Suprapubic skin (tissue), 4 donors: Measurements from ENCODE around the gene GJB3. TPM values are rescaled to one million over a fixed set of nuclear protein-coding genes. Genes with fewer than 3 reads are reported as not detected.

ENCODE experiments used
- DNase-seq, 2 donors: peaks; one replicate each; pipeline ENCODE4 v3.0.0-alpha.2; 2019; ENCODE audit warnings: low spot score in 2 of 2
- H3K27ac ChIP-seq: fragments of 200-600 bp; sonication (generic); one replicate; pipeline ENCODE4 v1.5.1; 2019
- H3K27me3 ChIP-seq: fragments of 200-600 bp; sonication (generic); one replicate; pipeline ENCODE4 v1.5.1; 2019
- H3K36me3 ChIP-seq: fragments of 200-600 bp; sonication (generic); one replicate; pipeline ENCODE4 v1.5.1; 2019
- H3K4me1 ChIP-seq: fragments of 200-600 bp; sonication (generic); one replicate; pipeline ENCODE4 v1.5.1; 2019
- H3K4me3 ChIP-seq: fragments of 200-600 bp; sonication (generic); one replicate; pipeline ENCODE4 v1.5.1; 2019; ENCODE audit warnings: mild to moderate bottlenecking
- H3K9me3 ChIP-seq: fragments of 200-600 bp; sonication (generic); one replicate; pipeline ENCODE4 v1.5.1; 2019
- EP300 ChIP-seq: sonication (generic); formaldehyde crosslinking; IDR thresholded peaks from one replicate; pipeline ENCODE4 v1.6.1; 2017; ENCODE audit warnings: antibody characterized with exemption
- POLR2A ChIP-seq, 2 donors: fragments of 450-650 bp; IDR thresholded peaks; one replicate each; pipeline ENCODE4 v1.6.1; 2017; ENCODE audit warnings: antibody characterized with exemption in 2 of 2, mild to moderate bottlenecking in 2 of 2, moderate library complexity in 2 of 2
- POLR2AphosphoS5 ChIP-seq, 3 donors: sonication (generic); formaldehyde crosslinking; IDR thresholded peaks; one replicate each; pipeline ENCODE4 v1.6.1; 2017; ENCODE audit warnings: antibody characterized with exemption in 3 of 3
- WGBS: methylation state at CpG from one replicate; pipeline ENCODE4 v1.1.5; 2018; 5-methylcytosine and 5-hydroxymethylcytosine counted together
- total RNA-seq, 4 donors: library from RNA; depleted of rRNA; stranded (reverse); fragments of >200 nt; gene quantifications; one replicate each; pipeline ENCODE4 v1.1.0, GENCODE V29; 2016
- TF ChIP-seq, protein P1 (sequence below), 2 donors: fragments of 200-600 bp in 1 of 2; fragments of 450-650 bp in 1 of 2; sonication (generic) in 1 of 2; IDR thresholded peaks; one replicate each; pipeline ENCODE4 v1.5.1; 2016 to 2019; ENCODE audit warnings: antibody characterized with exemption in 2 of 2, mild to moderate bottlenecking in 1 of 2, moderate library complexity in 1 of 2

GJB3 gene
- total RNA-seq, 4 donors from 2014 or later: 76.0 to 268 (median 186) TPM

DNA sequence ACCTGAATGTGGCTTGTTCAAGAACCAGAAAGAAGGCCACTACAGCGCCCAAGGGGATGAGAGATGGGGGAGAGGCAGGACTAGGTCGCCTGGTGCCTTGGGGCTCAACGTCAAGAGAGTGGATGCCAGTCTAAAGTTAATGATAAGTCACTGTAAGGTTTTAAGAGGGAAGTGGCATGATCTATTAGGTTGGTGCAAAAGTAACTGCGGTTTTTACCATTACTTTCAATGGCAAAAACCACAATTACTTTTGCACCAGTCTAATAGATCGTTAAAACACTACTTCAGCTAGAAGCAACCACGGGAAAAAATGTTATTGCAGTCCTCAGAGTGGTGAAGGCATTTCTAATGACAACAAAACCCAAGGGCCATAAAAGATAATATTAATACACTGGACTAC is 2.6 kb upstream of the GJB3 start:
- Histone ChIP-seq H3K27ac (no peak overlapping the region), H3K36me3 (no peaks in the 10 kb centered on the region), H3K9me3 (no peaks in the 10 kb centered on the region), H3K4me3 (no peak overlapping the region), H3K4me1 (peaks cover 42% of the 10 kb centered on the region), H3K27me3 (peaks cover 25% of the 10 kb centered on the region)
- TF ChIP-seq POLR2AphosphoS5 (IDR thresholded peaks at IDR 0.05): no peak
- no peak for TF ChIP-seq POLR2A (IDR thresholded peaks at IDR 0.05)
- TF ChIP-seq EP300: no peak
- TF ChIP-seq, protein P1, sequence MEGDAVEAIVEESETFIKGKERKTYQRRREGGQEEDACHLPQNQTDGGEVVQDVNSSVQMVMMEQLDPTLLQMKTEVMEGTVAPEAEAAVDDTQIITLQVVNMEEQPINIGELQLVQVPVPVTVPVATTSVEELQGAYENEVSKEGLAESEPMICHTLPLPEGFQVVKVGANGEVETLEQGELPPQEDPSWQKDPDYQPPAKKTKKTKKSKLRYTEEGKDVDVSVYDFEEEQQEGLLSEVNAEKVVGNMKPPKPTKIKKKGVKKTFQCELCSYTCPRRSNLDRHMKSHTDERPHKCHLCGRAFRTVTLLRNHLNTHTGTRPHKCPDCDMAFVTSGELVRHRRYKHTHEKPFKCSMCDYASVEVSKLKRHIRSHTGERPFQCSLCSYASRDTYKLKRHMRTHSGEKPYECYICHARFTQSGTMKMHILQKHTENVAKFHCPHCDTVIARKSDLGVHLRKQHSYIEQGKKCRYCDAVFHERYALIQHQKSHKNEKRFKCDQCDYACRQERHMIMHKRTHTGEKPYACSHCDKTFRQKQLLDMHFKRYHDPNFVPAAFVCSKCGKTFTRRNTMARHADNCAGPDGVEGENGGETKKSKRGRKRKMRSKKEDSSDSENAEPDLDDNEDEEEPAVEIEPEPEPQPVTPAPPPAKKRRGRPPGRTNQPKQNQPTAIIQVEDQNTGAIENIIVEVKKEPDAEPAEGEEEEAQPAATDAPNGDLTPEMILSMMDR (IDR thresholded peaks at IDR 0.05): no peak
- 86% methylated on average over 6 of the region's 6 CpGs for WGBS
- no peak for DNase-seq

DNA sequence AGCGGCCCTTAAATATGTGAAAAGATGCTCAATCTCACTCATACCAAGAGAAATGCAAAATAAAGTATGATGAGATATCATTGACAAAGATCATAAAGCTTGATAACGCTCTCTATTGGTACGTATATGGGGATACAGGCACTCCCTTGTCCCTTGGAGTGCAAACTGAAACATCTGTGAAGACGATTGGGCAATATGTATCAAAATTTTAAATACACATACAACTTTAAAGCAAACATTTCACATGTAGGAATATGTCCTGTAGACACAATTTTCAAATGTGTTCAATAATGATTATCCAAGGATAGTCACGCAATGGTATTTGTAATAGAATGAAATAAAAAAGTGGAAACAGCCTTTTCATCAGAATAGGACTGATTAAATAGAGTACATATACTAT is 2.0 kb upstream of the GJB3 start:
- Histone ChIP-seq H3K27ac (peak overlapping the region; percentile 97), H3K27me3 (peaks cover 25% of the 10 kb centered on the region)

DNA sequence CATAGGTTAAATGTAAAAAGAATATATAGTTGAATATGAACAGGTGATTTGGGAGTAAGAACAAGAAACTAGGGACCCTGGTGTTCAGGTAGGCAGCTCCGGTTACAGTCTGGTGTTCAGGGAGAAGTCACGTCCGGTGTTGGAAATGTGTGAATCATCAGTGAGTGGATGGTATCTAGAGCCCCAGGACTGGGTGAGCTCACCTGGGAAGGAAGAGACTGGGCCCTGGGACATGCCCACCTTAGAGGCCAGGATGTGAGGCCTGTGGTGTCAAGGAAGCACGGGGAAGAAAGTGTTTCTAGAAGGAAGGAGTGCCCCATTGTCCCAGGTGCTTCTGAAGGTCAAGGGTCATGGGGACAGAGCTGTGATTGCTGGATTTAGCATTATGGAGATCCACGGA is 1.5 kb upstream of the GJB3 start:
- Histone ChIP-seq H3K36me3 (no peaks in the 10 kb centered on the region), H3K9me3 (no peaks in the 10 kb centered on the region), H3K27me3 (peaks cover 22% of the 10 kb centered on the region), H3K27ac (peak overlapping the region; percentile 97), H3K4me3 (no peak overlapping the region), H3K4me1 (peaks cover 51% of the 10 kb centered on the region)
- TF ChIP-seq POLR2AphosphoS5 (IDR thresholded peaks at IDR 0.05) (no peak), POLR2A (IDR thresholded peaks at IDR 0.05) (no peak), EP300 (no peak)
- TF ChIP-seq, protein P1 (IDR thresholded peaks at IDR 0.05): no peak
- peak; percentile 24 to 32 for DNase-seq
- WGBS: 55% methylated on average over 5 of the region's 5 CpGs

More for the DNA sequence above, 2.0 kb upstream of the GJB3 start:
- 60% methylated on average over 5 of the region's 5 CpGs for WGBS
- TF ChIP-seq, protein P1 (IDR thresholded peaks at IDR 0.05): no peak
- no peak for TF ChIP-seq EP300
- Histone ChIP-seq H3K4me3 (no peak overlapping the region), H3K36me3 (no peaks in the 10 kb centered on the region), H3K9me3 (no peaks in the 10 kb centered on the region), H3K4me1 (peaks cover 47% of the 10 kb centered on the region)
- no peak for DNase-seq

DNA sequence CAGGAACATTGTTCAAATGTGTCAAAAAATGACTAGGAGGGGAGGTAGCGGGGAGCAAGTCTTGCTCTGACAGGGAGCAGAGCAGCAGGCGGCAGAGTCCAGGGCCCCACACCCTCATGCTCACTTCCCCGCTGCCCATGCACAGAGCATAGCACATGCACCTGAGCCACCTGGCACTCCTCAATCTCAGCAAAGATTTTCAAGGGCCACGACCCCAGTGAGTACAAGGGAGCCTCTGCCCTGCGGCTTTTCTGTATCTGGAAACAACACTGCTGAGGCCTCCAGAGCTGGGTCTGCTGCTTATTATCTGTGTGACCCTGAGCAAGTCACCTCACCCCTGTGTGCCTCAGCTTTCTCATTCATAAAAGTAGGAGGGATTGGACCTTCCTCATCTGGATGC is 1.1 kb upstream of the GJB3 start:
- no peaks in the 10 kb centered on the region for H3K36me3 ChIP-seq
- peaks cover 51% of the 10 kb centered on the region for H3K4me1 ChIP-seq
- 82% methylated on average over 4 of the region's 5 CpGs for WGBS
- peak; percentile 45 to 55 for DNase-seq
- H3K27ac ChIP-seq: peak overlapping the region; percentile 97
- peaks cover 22% of the 10 kb centered on the region for H3K27me3 ChIP-seq
- no peaks in the 10 kb centered on the region for H3K9me3 ChIP-seq
- no peak overlapping the region for H3K4me3 ChIP-seq
- TF ChIP-seq, protein P1 (IDR thresholded peaks at IDR 0.05): no peak
- no peak for TF ChIP-seq POLR2A (IDR thresholded peaks at IDR 0.05)
- no peak for TF ChIP-seq EP300
- TF ChIP-seq POLR2AphosphoS5 (IDR thresholded peaks at IDR 0.05): no peak

DNA sequence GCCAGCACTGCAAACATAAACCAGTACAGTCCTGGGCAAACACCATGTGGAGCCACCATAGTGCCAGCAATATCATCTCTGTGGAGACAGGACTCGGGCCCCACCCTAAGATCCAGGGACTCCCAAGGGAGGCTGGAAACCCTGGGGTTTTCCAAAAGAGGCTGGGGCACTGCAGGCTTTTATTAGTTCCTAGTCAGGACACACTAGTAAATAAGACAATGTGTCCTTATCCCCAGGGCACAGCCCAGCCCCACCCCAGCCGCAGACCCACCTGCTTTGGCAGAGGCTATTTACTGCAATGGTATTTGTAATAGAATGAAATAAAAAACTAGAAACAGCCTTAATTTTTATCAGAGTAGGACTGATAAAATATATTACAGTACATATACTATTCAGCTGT is 486 bp upstream of the GJB3 start:
- H3K4me1 ChIP-seq: peaks cover 55% of the 10 kb centered on the region
- peaks cover 5% of the 10 kb centered on the region for H3K36me3 ChIP-seq
- peak; percentile 55 to 60 for DNase-seq
- TF ChIP-seq, protein P1 (IDR thresholded peaks at IDR 0.05): no peak
- TF ChIP-seq POLR2A (IDR thresholded peaks at IDR 0.05): no peak
- TF ChIP-seq EP300: no peak
- TF ChIP-seq POLR2AphosphoS5 (IDR thresholded peaks at IDR 0.05): no peak
- WGBS: 54% methylated on average over 2 of the region's 2 CpGs
- H3K27ac ChIP-seq: peak overlapping the region; percentile 97
- H3K9me3 ChIP-seq: no peaks in the 10 kb centered on the region
- H3K4me3 ChIP-seq: peak overlapping the region; percentile 58
- H3K27me3 ChIP-seq: peaks cover 22% of the 10 kb centered on the region
